Esophagus (tissue), 2 donors: Measurements from ENCODE around the gene RAB4A. TPM values are rescaled to one million over a fixed set of nuclear protein-coding genes. Genes with fewer than 3 reads are reported as not detected.
"Not testable (repeated sequence)": the region's sequence is repeated elsewhere in the genome, so short reads cannot be mapped to it uniquely, and the experiment has no call there.

Experiments
- H3K27ac ChIP-seq, 2 donors: one replicate each; pipeline ENCODE4 v1.5.1; 2013; ENCODE audit warnings: low read depth in 2 of 2, mild to moderate bottlenecking in 2 of 2, inconsistent platforms in 1 of 2, low read length in 1 of 2, moderate library complexity in 1 of 2
- H3K27me3 ChIP-seq, 2 donors: one replicate each; pipeline ENCODE4 v1.6.1; 2013; ENCODE audit warnings: low read length in 2 of 2, control low read depth in 1 of 2, mild to moderate bottlenecking in 1 of 2; ENCODE audit not compliant: insufficient read depth in 2 of 2, control insufficient read depth in 1 of 2
- H3K36me3 ChIP-seq, 2 donors: one replicate each; pipeline ENCODE4 v1.6.1; 2013; ENCODE audit warnings: low read length in 1 of 2; ENCODE audit not compliant: control insufficient read depth in 2 of 2, insufficient read depth in 2 of 2
- H3K4me1 ChIP-seq, 2 donors: one replicate each; pipeline ENCODE4 v1.6.1; 2013; ENCODE audit warnings: low read length in 1 of 2; ENCODE audit not compliant: control insufficient read depth in 2 of 2, insufficient read depth in 2 of 2
- H3K4me3 ChIP-seq, 2 donors: one replicate each; pipeline ENCODE4 v1.5.1; 2013; ENCODE audit warnings: low read length in 2 of 2, mild to moderate bottlenecking in 2 of 2, low read depth in 1 of 2, moderate library complexity in 1 of 2
- H3K9me3 ChIP-seq, 2 donors: one replicate each; pipeline ENCODE4 v1.6.1; 2013; ENCODE audit warnings: mild to moderate bottlenecking in 2 of 2, low read depth in 1 of 2, low read length in 1 of 2, moderate library complexity in 1 of 2; ENCODE audit not compliant: control insufficient read depth in 2 of 2, insufficient read depth in 1 of 2
- WGBS, 2 donors: extraction: QIAGEN DNeasy Blood & Tissue Kit; methylation state at CpG; one replicate each; pipeline ENCODE4 v1.1.7; 2013; 5-methylcytosine and 5-hydroxymethylcytosine counted together
- polyA plus RNA-seq, 2 donors: library from polyadenylated mRNA; stranded (reverse); fragments of 200-250 nt; gene quantifications; one replicate each; pipeline ENCODE4 v1.2.3, GENCODE V29; 2013
- donor health status: healthy with polysubstance abuse.
- donor health status: Bipolar disorder and iron deficiency.

Gene RAB4A
- polyA plus RNA-seq, 2 donors = 15.0 to 36.6 TPM

DNA sequence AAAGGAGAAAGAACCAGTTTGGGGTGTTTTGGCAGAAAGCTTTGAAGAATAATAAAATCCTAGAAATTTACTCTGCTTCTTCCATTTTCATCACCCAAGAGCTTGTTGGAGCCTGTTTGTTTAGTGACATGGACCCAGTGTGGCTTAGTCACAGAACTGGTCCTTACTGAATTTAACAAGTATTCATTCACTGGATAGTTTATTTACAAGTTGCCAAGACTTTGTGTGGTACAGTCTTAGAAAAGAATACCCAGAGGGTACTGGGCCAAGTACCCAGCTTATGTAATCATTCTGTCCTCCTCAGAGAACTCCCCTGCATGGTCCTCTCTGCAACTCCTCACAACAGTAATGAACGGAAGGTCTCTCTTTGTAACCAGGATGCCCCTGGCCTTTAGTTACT lies 16.4 kb downstream of the RAB4A start:
- Histone ChIP-seq H3K27me3 (no peaks in the 10 kb centered on the region), H3K4me1 (peaks cover 0 to 3% of the 10 kb centered on the region in 2 donors), H3K36me3 (no peaks in the 10 kb centered on the region), H3K27ac (no peak overlapping the region), H3K9me3 (no peaks in the 10 kb centered on the region), H3K4me3 (no peak overlapping the region)
- WGBS, 2 donors = 65 to 79% methylated on average over 1 of the region's 1 CpG

DNA sequence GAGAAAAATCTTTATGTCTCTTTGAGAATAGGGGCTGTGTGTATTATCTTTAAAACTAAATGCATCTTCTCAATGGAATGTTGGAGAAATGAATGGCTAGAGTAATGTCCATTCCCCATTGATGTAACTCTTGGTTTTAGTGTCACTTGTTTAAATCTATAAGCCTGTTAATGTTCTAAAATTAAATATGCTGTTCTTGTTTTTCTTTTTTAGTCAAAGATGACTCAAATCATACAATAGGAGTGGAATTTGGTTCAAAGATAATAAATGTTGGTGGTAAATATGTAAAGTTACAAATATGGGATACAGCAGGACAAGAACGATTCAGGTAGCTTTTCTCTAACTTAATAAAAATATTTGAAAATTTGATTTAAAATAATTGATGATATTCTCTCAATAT lies 17.6 kb downstream of the RAB4A start:
- Histone ChIP-seq H3K4me3 (no peak overlapping the region), H3K27me3 (no peaks in the 10 kb centered on the region)
- WGBS, 2 donors = 88 to 90% methylated on average over 1 of the region's 1 CpG

GRCh38 chr1:229291686-229292085 lies 20.8 kb downstream of the RAB4A start:
- H3K4me1 ChIP-seq, H3K36me3 ChIP-seq, H3K9me3 ChIP-seq, H3K27me3 ChIP-seq, H3K27ac ChIP-seq, H3K4me3 ChIP-seq: not testable (repeated sequence)
- WGBS, 2 donors = 95 to 98% methylated on average over 3 of the region's 4 CpGs

More for the DNA sequence above, 17.6 kb downstream of the RAB4A start:
- Histone ChIP-seq H3K27ac (no peak overlapping the region), H3K9me3 (no peaks in the 10 kb centered on the region), H3K4me1 (peaks cover 0 to 3% of the 10 kb centered on the region in 2 donors), H3K36me3 (no peaks in the 10 kb centered on the region)

- peaks cover 0 to 4% of the 10 kb centered on the region in 2 donors for H3K36me3 ChIP-seq
Observed at GRCh38 chr1:229293528-229294204, 22.8 kb downstream of the RAB4A start.

GRCh38 chr1:229295745-229296144 lies 24.8 kb downstream of the RAB4A start:
- 79 to 86% methylated on average over 11 of the region's 11 CpGs for WGBS, 2 donors
- no peak overlapping the region for H3K4me3 ChIP-seq
- H3K27ac ChIP-seq = no peak overlapping the region
- H3K9me3 ChIP-seq = no peaks in the 10 kb centered on the region
- no peaks in the 10 kb centered on the region for H3K4me1 ChIP-seq
- peaks cover 6 to 15% of the 10 kb centered on the region in 2 donors for H3K36me3 ChIP-seq
- no peaks in the 10 kb centered on the region for H3K27me3 ChIP-seq

More at GRCh38 chr1:229293528-229294204, 22.8 kb downstream of the RAB4A start:
- 93 to 95% methylated on average over 10 of the region's 10 CpGs for WGBS, 2 donors
- H3K27me3 ChIP-seq = no peaks in the 10 kb centered on the region
- no peak overlapping the region for H3K4me3 ChIP-seq
- no peaks in the 10 kb centered on the region for H3K9me3 ChIP-seq
- H3K4me1 ChIP-seq = no peaks in the 10 kb centered on the region
- H3K27ac ChIP-seq = no peak overlapping the region

GRCh38 chr1:229296541-229296941 lies 25.6 kb downstream of the RAB4A start:
- H3K27ac ChIP-seq = no peak overlapping the region
- peaks cover 6 to 18% of the 10 kb centered on the region in 2 donors for H3K36me3 ChIP-seq
- no peak overlapping the region for H3K4me3 ChIP-seq
- WGBS, 2 donors = 52 to 62% methylated on average over 3 of the region's 3 CpGs
- H3K4me1 ChIP-seq = no peaks in the 10 kb centered on the region
- H3K9me3 ChIP-seq = no peaks in the 10 kb centered on the region
- H3K27me3 ChIP-seq = no peaks in the 10 kb centered on the region

DNA sequence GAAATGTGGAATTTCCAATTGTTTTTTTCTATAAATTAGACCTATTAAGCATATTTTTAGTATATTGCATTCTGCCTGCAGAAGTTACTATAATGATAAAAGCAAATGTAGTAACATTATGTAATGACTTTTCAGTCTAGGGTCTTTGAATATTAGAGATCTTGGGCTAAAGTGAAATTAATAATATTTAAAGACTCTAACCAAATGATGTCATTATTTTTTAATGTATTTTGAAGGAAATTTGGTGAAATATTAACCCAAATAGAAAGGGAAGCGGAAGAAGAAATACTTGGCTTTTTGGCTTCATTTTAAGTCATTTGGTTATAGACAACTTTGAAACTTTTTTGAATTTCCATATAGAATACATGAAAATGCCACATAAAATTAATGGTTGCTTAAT lies 26.8 kb downstream of the RAB4A start:
- H3K4me1 ChIP-seq = no peaks in the 10 kb centered on the region
- no peak overlapping the region for H3K27ac ChIP-seq
- no peaks in the 10 kb centered on the region for H3K27me3 ChIP-seq
- peaks cover 6 to 19% of the 10 kb centered on the region in 2 donors for H3K36me3 ChIP-seq
- no peak overlapping the region for H3K4me3 ChIP-seq
- 96 to 97% methylated on average over 1 of the region's 1 CpG for WGBS, 2 donors
- no peaks in the 10 kb centered on the region for H3K9me3 ChIP-seq

- peaks cover 6 to 23% of the 10 kb centered on the region in 2 donors for H3K36me3 ChIP-seq
- no peak overlapping the region for H3K4me3 ChIP-seq
- H3K27me3 ChIP-seq = no peaks in the 10 kb centered on the region
- no peaks in the 10 kb centered on the region for H3K4me1 ChIP-seq
- H3K27ac ChIP-seq = no peak overlapping the region
- no peaks in the 10 kb centered on the region for H3K9me3 ChIP-seq
Observed at GRCh38 chr1:229298420-229298819, 27.5 kb downstream of the RAB4A start.

GRCh38 chr1:229298887-229299503 lies 28.1 kb downstream of the RAB4A start:
- Histone ChIP-seq H3K4me1 (no peaks in the 10 kb centered on the region), H3K4me3 (no peak overlapping the region), H3K36me3 (peaks cover 6 to 23% of the 10 kb centered on the region in 2 donors), H3K9me3 (no peaks in the 10 kb centered on the region), H3K27me3 (no peaks in the 10 kb centered on the region), H3K27ac (no peak overlapping the region)
- 84 to 92% methylated on average over 5 of the region's 5 CpGs for WGBS, 2 donors
